Cardiac fibroblast (primary cell): ENCODE data around the gene SEMA3A.

Experiments used
- DNase-seq, 2 donors: peaks; one replicate each; pipeline versions ENCODE4 v3.0.0 to v3.0.0-alpha.2; 2010; ENCODE audit warnings: low read depth in 2 of 2
- H3K4me3 ChIP-seq, 2 donors: replicated peaks in 1 of 2; 1 replicate in 1 of 2; 2 replicates in 1 of 2; pipeline ENCODE4 v1.5.1; 2011; ENCODE audit warnings: low read depth in 2 of 2, low read length in 2 of 2, mild to moderate bottlenecking in 2 of 2, moderate library complexity in 1 of 2
- CTCF ChIP-seq: IDR thresholded peaks from one replicate; pipeline ENCODE4 v1.5.1; 2011; ENCODE audit warnings: low read depth, mild to moderate bottlenecking, low read length, inconsistent platforms

Gene SEMA3A

GRCh38 chr7:84136809-84137208 is 57.8 kb downstream of the SEMA3A start:
- TF ChIP-seq CTCF, result no peak

DNA sequence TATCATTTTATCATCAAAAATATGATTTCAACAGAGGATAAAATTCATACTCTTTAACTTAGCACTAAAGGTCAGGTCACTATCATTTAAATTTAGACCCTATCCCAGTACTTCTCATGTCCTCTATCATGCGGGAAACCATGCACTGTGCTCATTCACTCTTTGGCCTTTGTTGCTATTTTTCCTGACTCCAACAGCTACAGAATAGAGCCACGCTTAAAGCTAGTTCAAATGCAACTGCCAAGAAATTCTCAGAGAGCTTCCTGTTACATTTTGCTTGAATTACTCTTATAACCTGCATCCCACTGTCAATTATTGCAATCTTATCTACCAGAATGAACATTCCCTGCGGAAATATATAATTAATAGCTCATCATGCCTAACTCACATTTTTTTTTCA is 58.3 kb downstream of the SEMA3A start:
- no peak for TF ChIP-seq CTCF
- no peak for DNase-seq

More at GRCh38 chr7:84136809-84137208, 57.8 kb downstream of the SEMA3A start:
- DNase-seq, result no peak
- H3K4me3 ChIP-seq, result no peak overlapping the region

DNA sequence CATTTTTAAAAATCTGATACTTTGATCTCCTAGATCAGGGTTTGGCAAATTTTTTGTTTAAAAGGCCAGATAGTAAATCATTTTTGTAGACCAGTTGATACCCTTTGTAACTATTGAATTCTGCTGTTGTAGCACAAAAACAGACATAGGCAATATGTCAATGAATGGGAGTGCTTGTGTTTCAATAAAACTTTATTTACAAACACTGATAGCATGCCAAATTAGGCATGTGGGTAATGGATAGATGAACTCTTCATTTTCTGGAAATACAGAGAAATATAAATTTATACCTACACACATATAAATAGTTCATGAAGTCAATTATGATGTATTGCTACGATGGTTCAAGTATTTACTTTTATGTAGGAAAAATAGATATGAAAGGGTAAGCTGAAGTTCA is 60.4 kb downstream of the SEMA3A start:
- no peak overlapping the region for H3K4me3 ChIP-seq
- TF ChIP-seq CTCF, result no peak
- no peak for DNase-seq

More for the DNA sequence above, 58.3 kb downstream of the SEMA3A start:
- no peak overlapping the region for H3K4me3 ChIP-seq

DNA sequence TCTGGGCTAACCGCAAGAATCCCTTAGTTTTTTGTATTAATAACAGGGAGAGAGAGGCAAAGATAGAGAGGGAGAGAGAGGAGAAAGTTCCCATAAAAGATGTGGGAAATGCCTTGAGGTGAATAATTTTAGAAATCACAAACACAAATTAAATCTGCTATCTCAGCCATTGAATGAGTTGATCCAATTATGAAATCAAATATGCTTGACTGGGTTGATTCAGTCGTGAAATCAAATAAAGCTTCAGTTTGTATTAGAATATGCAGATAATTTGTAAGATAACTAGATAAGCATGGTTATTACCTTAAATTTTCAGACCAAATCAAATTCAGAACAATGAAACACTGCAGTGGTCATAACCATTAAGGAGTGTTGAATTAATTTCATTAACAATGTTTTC is 68.9 kb downstream of the SEMA3A start:
- H3K4me3 ChIP-seq, result no peak overlapping the region
- no peak for DNase-seq
- TF ChIP-seq CTCF, result no peak

GRCh38 chr7:84123965-84124547 is 70.5 kb downstream of the SEMA3A start:
- DNase-seq, result no peak

DNA sequence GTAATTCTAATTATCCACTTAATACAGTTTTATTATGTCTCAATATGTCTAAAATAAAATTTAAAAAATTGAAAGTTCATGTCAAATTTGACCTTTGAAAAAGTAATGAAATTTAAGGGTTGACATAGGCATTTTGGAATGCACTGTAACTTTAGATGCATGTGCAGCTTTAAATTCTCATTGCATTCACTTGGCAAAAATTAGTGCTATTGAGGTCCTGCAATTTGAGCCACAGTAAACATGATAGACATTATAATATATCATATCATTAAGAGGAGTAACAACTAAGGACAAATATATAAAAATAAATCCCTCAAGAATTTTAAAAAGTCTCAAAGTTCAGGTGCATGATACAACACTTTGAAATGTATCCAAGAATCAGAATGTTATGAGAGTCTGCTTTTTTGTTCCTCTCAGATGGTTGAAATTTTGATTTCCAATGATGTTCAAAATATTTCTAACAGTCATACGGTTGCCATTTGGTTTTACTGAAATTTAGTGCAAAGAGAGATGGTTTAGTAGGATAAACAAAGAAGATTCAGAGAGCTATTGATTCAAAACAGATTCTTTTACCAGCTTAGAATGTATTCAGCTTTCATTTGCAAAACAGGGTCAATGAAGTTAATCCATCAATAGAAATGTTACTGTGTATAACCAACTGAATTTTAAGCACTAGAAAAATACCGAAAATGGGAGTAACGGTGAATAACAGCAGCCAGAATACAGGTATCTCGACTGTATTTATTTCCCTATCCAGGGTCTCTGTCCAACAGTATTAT is 71.8 kb downstream of the SEMA3A start:
- no peak for DNase-seq
- no peak overlapping the region for H3K4me3 ChIP-seq
- TF ChIP-seq CTCF, result no peak

More at GRCh38 chr7:84123965-84124547, 70.5 kb downstream of the SEMA3A start:
- no peak overlapping the region for H3K4me3 ChIP-seq
- TF ChIP-seq CTCF, result no peak
